Spleen (tissue), 7 donors: ENCODE data around the gene PPAT.

Experiments used
- CTCF ChIP-seq, 11 experiments: fragments of 200-600 bp in 7 of 11; fragments of 450-650 bp in 4 of 11; sonication (generic) in 4 of 11; IDR thresholded peaks in 8 of 11; conservative IDR thresholded peaks in 3 of 11; 1 replicate in 7 of 11; 2 replicates in 4 of 11; pipeline versions ENCODE4 v1.4.0 to v1.8.0; 2016 to 2021; ENCODE audit warnings: antibody characterized with exemption in 11 of 11, inconsistent platforms in 4 of 11, mild to moderate bottlenecking in 1 of 11
- POLR2AphosphoS5 ChIP-seq, 3 donors: sonication (generic); formaldehyde crosslinking; IDR thresholded peaks; one replicate each; pipeline ENCODE4 v1.5.1; 2017; ENCODE audit warnings: antibody characterized with exemption in 3 of 3
- donor health status: DM: no; HTN: no; CAD: no; lungs with moderate emphysema.
- donor health status: DM: no; HTN: no; CAD: no.
- donor health status: DM: no; HTN: no; CAD: no.

DNA sequence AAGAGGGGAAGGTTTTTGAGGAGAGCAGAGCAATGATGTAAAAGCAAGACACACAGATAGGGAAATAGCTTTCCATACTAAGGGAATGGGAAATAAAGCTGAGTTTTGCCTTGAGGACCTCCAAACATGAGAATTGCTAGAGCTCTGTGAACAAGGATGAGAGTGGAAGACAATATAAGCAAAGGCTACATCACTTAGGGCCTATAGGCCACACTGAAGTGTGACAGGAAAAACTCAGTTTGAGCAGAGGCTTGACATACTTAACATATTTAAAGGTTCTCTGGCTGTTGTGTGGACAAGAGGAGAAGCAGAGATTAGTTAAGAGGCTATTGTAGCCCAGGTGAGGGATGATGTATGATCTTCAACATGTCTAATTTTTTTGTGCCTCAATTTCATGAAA is 26.7 kb upstream of the PPAT start:
- TF ChIP-seq CTCF (IDR thresholded peaks at IDR 0.05 in 8 of 11, conservative IDR thresholded peaks at IDR 0.05 in 3 of 11) (no peak), POLR2AphosphoS5 (IDR thresholded peaks at IDR 0.05) (no peak)
